IPS-11a (cell line): ENCODE data around the gene SWSAP1.
A peak's percentile ranks its signal among the peaks of the same experiment; 100 is the strongest.
"Not testable (repeated sequence)": the region's sequence is repeated elsewhere in the genome, so short reads cannot be mapped to it uniquely, and the experiment has no call there.

Experiments used
- H3K4me3 ChIP-seq: one replicate; pipeline ENCODE4 v1.5.1; 2013; ENCODE audit warnings: low read depth, low read length, control low read depth

The SWSAP1 gene

DNA sequence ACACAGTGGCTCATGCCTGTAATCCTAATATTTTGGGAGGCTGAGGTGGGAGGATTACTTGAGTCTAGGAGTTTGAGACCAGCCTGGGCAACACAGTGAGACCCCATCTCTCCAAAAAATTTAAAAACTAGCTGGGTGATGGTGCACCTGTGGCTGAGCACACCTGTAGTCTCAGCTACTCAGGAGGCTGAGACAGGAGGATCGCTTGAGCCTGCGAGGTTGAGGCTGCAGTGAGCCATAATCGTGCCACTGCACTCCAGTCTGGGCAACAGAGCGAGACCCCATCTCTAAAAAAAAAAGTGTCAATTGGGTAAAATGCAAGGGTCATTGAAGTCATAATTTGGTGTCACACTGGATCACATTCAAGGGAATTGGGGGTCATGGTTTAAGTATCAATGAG, 20.4 kb upstream of the SWSAP1 start:
- H3K4me3 ChIP-seq, result not testable (repeated sequence)

GRCh38 chr19:11355160-11356073, 19.0 kb upstream of the SWSAP1 start, which contains the start of gene PLPPR2:
PLPPR2 (plus strand) TSS chr19:11355432; CDS start chr19:11357674, 2,242 bp downstream.
- H3K4me3 ChIP-seq, result peak within 1 kb of the TSS; percentile 17

- H3K4me3 ChIP-seq, result no peak overlapping the region
Measured at GRCh38 chr19:11356074-11356397, 18.4 kb upstream of the SWSAP1 start.

DNA sequence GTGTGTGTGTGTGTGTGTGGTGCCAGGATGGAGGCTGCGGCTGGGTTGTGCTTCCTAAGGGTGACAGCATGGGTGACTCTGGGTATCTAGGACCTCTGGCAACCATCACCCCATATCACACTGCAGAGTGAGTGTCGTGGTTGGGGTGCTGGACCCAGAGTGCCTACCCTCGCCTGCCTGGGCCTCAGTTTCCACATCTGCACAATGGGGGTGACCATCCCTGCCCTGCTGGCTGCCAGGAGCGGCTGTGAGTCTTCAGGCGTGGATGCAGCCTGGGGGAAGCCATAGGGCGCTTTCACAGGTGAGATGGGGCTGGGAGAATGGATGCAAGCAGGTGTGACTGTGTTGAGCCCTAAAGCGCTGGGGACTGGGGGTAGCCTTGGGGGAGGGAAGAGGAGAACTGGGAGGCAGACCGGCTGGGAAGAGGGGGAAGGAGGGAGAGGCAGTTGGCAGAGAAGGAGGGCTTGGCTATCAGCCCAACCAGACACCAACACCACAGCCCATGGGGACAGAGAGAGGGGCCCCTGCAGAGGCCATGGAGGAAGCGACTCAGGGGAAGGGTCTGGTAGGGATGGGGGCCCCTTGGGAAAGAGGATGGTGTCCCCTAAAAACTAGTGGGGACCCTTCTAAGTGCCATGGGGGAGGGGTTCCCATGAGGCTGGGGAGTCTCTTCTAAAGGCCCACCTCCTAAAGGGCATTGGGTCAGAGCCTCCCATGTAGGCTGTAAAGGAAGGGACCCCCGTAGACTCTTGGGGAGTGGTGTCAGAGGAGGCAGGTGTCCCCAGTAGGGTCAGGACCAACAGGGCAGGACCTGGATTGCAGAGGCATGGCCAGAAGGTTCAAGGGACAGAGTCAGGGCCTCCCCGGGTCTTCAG, 17.6 kb upstream of the SWSAP1 start:
- H3K4me3 ChIP-seq, result no peak overlapping the region

DNA sequence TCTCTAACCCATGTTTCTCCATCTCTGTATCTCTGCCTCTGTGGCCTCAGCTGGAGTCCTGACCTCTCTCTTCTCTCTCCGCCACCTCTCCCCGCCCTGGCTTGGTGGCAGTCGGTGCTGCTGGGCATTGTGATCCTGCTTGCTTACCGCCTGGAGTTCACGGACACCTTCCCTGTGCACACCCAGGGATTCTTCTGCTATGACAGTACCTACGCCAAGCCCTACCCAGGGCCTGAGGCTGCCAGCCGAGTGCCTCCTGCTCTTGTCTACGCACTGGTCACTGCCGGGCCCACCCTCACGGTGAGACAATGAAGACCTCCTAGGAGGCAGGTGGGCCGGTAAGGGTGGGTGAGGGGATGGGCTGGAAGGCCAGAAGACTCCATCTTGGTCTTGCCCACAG, 15.0 kb upstream of the SWSAP1 start:
- no peak overlapping the region for H3K4me3 ChIP-seq

GRCh38 chr19:11361037-11361770, 13.3 kb upstream of the SWSAP1 start:
- H3K4me3 ChIP-seq, result peak overlapping the region; percentile 33

GRCh38 chr19:11361771-11362731, 12.4 kb upstream of the SWSAP1 start:
- H3K4me3 ChIP-seq, result peak overlapping the region; percentile 33

DNA sequence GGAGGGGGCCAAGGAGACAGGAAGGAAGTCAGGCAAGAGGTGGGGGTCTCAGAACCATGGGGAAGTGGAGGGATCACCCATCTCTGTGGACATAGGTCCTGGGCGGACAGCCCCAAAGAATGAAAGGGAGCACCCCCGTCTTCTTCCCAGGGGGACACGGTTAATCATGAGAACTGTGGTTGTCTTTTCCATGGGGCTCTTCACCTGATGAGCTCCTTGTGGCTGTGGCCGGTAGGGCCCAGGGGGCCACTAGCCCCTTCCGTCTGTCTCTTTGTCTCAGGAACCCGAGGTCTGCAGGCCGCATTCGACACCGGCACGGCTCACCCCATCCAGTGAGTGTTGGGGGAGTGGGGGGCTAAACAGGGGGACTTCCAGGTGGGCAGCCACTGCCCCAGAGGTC, 10.6 kb upstream of the SWSAP1 start:
- H3K4me3 ChIP-seq, result no peak overlapping the region

DNA sequence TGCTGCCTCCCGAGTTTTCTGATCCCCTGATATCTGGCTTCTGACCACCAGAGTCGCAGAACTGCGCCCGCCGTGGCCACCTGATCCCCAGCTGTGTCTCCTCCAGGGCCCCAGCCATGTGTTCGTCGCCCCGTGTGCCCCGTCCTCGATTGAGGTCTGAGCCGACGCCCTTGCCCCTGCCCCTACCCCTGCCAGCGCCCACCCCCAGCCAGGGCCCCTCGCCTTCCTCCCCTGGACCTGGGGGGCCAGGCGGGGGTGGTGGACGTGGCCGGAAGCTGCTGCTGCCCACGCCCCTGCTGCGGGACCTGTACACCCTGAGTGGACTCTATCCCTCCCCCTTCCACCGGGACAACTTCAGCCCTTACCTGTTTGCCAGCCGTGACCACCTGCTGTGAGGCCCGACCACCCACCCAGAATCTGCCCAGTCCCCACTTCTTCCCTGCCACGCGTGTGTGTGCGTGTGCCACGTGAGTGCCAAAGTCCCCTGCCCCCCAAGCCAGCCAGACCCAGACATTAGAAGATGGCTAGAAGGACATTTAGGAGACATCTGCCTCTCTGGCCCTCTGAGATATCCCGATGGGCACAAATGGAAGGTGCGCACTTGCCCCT, 10.1 kb upstream of the SWSAP1 start:
- no peak overlapping the region for H3K4me3 ChIP-seq

GRCh38 chr19:11364935-11365334, 9.5 kb upstream of the SWSAP1 start:
- no peak overlapping the region for H3K4me3 ChIP-seq

DNA sequence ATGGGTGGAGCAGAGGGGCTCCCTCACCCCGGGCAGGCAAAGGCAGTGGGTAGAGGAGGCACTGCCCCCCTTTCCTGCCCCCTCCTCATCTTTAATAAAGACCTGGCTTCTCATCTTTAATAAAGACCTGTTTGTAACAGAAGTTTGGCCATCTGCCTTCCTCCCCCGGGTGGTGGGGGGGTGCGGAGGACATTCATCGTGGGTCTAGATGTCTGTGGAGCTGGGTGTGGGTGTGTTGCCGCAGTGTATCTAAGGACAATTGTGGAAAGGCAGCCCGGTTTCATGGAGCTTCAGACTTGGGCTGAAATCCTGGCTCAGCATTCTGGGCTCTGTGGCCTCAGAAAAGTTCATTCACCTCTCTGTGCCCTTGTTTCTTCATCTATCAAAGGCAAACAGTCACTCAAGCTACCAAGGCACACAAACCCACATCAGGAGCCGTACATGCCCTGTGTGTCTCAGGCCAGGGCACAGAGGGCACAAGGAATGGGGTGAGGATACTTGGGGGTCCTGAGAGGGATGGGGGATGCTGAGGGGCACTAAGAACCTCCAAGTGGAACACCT, 8.8 kb upstream of the SWSAP1 start:
- H3K4me3 ChIP-seq, result no peak overlapping the region

GRCh38 chr19:11367528-11367927, 6.9 kb upstream of the SWSAP1 start:
- H3K4me3 ChIP-seq, result no peak overlapping the region

GRCh38 chr19:11370744-11371143, 3.7 kb upstream of the SWSAP1 start:
- H3K4me3 ChIP-seq, result no peak overlapping the region

DNA sequence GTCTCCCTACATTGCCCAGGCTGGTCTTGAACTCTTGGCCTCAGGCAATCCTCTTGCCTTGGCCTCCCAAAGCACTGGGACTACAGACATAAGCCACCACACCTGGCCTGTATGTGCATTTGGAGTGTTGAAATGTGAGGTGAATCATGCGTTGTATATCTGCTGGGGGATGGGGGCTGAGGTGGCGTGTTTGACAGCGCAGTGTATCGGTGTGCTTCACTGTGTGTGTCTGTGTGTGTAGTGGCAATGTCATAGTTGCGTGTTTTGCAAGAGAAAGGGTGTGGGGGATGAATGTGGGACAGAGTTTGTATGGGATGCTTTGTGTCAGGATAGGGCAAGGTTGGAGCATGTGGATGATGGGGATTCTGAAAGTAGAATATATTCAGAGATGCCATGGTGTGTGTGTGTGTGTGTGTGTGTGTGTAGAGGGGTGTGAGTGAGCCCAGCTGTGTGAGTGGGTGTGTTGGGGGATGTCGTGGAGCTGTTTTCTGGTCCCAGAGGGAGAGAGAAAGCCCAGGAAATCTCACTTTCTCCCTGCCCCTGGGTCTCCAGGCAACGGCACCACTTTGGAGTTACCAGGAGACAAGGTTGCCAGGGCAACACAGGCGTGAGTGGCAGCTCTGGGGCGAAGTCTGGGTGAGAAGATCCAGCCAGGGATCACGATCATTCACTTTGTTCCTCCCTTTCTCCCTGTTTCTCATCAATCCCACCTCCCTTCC, 1.1 kb upstream of the SWSAP1 start:
- no peak overlapping the region for H3K4me3 ChIP-seq

- peak overlapping the region; percentile 87 for H3K4me3 ChIP-seq
Measured at GRCh38 chr19:11373885-11374432, 507 bp upstream of the SWSAP1 start.

GRCh38 chr19:11375143-11375948, 880 bp downstream of the SWSAP1 start:
- H3K4me3 ChIP-seq, result peak overlapping the region; percentile 87

- H3K4me3 ChIP-seq, result no peak overlapping the region
Measured at GRCh38 chr19:11377237-11377636, 2.8 kb downstream of the SWSAP1 start.

DNA sequence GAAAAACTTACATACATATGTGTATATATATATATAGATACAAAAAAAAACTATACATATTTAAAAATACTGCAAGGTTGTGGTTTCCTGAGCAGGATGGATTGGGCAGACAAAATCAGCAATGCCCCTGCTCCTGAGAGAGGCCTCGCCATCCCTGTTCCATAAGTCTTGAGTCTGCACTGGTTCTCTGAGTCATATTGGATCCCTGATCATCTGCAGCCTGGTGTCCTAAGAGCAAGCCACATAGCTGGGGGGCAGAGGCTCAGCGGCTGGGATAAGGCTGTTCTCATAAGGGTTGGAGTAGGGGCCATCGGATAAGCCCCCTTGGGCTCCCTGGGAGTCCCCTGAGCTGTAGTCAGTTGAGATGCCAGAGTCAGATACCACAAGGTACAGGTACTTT, 3.3 kb downstream of the SWSAP1 start:
- H3K4me3 ChIP-seq, result no peak overlapping the region
